OCI-LY3 (cell line): ENCODE results near the gene LRWD1.

ENCODE experiments used
- H2AFZ ChIP-seq: fragments of 200-600, 300-600 bp; shearing (Covaris generic); 2 replicates; pipeline ENCODE4 v1.6.0; 2014; ENCODE audit warnings: antibody characterized with exemption, low read depth, low read length
- H3K27ac ChIP-seq: fragments of 200-600, 300-600 bp; sonication (generic); 2 replicates; pipeline ENCODE4 v1.5.1; 2014; ENCODE audit warnings: mild to moderate bottlenecking, low read length, moderate library complexity, mixed read lengths
- H3K27me3 ChIP-seq: fragments of 200-600, 300-600 bp; sonication (generic); 2 replicates; pipeline ENCODE4 v1.6.1; 2014; ENCODE audit warnings: low read depth, low read length, mixed read lengths
- H3K36me3 ChIP-seq: fragments of 200-600, 300-600 bp; sonication (generic); replicated peaks from 2 replicates; pipeline ENCODE3; 2014; ENCODE audit warnings: low read depth, low read length, mixed read lengths
- H3K4me1 ChIP-seq: fragments of 300-600, 200-600 bp; sonication (generic); 2 replicates; pipeline ENCODE4 v1.6.1; 2014; ENCODE audit warnings: low read length, mixed read lengths
- H3K4me2 ChIP-seq: fragments of 200-600, 300-600 bp; sonication (generic); 2 replicates; pipeline ENCODE4 v1.6.1; 2014; ENCODE audit warnings: low read length, mixed read lengths
- H3K4me3 ChIP-seq: fragments of 300-600, 200-600 bp; sonication (generic); 2 replicates; pipeline ENCODE4 v1.5.1; 2014; ENCODE audit warnings: antibody characterized with exemption, mild to moderate bottlenecking, low read length, moderate library complexity
- H3K79me2 ChIP-seq: fragments of 300-600, 200-600 bp; shearing (Covaris generic); 2 replicates; pipeline ENCODE4 v1.6.1; 2014; ENCODE audit warnings: mild to moderate bottlenecking, low read length, mixed read lengths
- H3K9ac ChIP-seq: fragments of 300-600, 200-600 bp; shearing (Covaris generic); 2 replicates; pipeline ENCODE4 v1.6.0; 2014; ENCODE audit warnings: mild to moderate bottlenecking, low read length, moderate library complexity
- H3K9me3 ChIP-seq: fragments of 200-600, 300-600 bp; shearing (Covaris generic); 2 replicates; pipeline ENCODE4 v1.6.1; 2014; ENCODE audit warnings: low read length, mixed read lengths; ENCODE audit not compliant: insufficient read depth
- H4K20me1 ChIP-seq: fragments of 200-600, 300-600 bp; sonication (generic); 2 replicates; pipeline ENCODE4 v1.6.1; 2016; ENCODE audit warnings: low read length, mixed read lengths; ENCODE audit not compliant: insufficient read depth
- EZH2phosphoT487 ChIP-seq: fragments of 200-600 bp; shearing (Covaris generic); IDR thresholded peaks from 2 replicates; pipeline ENCODE4 v1.6.1; 2018; ENCODE audit warnings: antibody characterized with exemption, mixed run types, low read depth
- TF ChIP-seq, protein P1 (sequence below): fragments of 200-600, 300-600 bp; sonication (generic); IDR thresholded peaks from 2 replicates; pipeline ENCODE4 v1.5.1; 2014; ENCODE audit warnings: antibody characterized with exemption, low read length, low read depth

Gene LRWD1

DNA sequence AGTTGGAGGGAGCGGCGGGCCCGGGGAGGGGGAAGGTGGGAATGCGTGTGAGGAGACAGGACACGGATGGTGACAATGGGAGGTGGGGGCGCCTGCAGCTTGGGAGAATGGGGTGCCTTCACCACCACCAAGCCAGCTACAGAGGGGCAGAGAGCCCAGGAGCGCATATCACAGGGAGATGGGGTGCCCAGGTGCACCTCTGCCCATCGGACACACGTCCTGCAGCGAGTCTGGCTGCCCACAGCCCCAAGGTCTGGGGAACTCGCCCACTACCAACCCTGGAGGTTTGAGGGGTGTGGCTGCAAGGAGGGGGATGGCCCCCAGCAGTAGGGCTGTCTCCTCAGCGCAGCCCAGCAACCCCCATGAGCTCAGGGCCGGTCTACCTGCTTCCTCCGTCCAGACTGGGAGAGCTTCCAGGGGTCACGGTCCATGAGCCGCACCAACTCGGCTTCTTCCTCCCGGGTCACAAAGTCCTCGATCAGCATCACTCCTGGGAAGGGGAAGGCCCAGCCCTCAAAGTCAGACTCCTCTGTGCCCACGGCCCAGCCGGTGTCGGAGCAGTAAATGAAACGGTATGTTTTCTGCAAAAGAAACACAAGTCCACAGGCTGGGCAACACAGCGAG is 5.5 kb upstream of the LRWD1 start:
- Histone ChIP-seq H2AFZ (no peak overlapping the region), H3K4me3 (no peak overlapping the region), H3K36me3 (peaks cover 4% of the 10 kb centered on the region), H3K4me2 (no peak overlapping the region), H3K9me3 (no peaks in the 10 kb centered on the region), H3K9ac (no peak overlapping the region), H3K4me1 (peaks cover 6% of the 10 kb centered on the region; the same call in 1 of the 2 replicates), H4K20me1 (no peaks in the 10 kb centered on the region), H3K27me3 (no peaks in the 10 kb centered on the region), H3K27ac (no peak overlapping the region), H3K79me2 (peaks cover 24% of the 10 kb centered on the region)
- no peak for TF ChIP-seq EZH2phosphoT487
- TF ChIP-seq, protein P1, sequence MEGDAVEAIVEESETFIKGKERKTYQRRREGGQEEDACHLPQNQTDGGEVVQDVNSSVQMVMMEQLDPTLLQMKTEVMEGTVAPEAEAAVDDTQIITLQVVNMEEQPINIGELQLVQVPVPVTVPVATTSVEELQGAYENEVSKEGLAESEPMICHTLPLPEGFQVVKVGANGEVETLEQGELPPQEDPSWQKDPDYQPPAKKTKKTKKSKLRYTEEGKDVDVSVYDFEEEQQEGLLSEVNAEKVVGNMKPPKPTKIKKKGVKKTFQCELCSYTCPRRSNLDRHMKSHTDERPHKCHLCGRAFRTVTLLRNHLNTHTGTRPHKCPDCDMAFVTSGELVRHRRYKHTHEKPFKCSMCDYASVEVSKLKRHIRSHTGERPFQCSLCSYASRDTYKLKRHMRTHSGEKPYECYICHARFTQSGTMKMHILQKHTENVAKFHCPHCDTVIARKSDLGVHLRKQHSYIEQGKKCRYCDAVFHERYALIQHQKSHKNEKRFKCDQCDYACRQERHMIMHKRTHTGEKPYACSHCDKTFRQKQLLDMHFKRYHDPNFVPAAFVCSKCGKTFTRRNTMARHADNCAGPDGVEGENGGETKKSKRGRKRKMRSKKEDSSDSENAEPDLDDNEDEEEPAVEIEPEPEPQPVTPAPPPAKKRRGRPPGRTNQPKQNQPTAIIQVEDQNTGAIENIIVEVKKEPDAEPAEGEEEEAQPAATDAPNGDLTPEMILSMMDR = no peak

DNA sequence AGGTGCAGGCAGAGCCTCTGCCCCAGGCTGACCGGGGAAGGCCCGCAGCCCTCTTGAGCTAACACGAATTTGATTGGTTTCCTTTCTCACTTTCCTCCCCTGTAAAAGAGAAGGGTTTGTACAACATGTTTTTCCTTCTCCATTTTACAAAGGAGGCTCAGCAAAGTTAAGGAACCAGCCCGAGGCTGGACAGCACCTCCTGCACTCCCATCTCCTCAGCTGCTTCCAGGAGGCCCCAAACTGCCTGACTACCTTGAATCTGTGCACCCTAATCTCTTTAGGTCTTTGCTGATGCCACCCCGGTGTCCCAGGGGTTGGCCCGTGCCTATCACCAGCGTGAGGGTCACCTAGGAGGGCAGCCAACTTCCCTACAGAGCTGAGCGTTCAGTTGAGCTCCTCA is 4.3 kb upstream of the LRWD1 start:
- no peaks in the 10 kb centered on the region for H3K27me3 ChIP-seq
- H2AFZ ChIP-seq = no peak overlapping the region
- no peak overlapping the region for H3K27ac ChIP-seq
- TF ChIP-seq EZH2phosphoT487 = no peak
- TF ChIP-seq, protein P1 = no peak
- H4K20me1 ChIP-seq = no peaks in the 10 kb centered on the region
- H3K79me2 ChIP-seq = peaks cover 27% of the 10 kb centered on the region
- H3K4me2 ChIP-seq = no peak overlapping the region
- peaks cover 4% of the 10 kb centered on the region for H3K36me3 ChIP-seq
- H3K9ac ChIP-seq = no peak overlapping the region
- H3K4me3 ChIP-seq = no peak overlapping the region
- H3K9me3 ChIP-seq = no peaks in the 10 kb centered on the region
- H3K4me1 ChIP-seq = peaks cover 6% of the 10 kb centered on the region; the same call in 1 of the 2 replicates

DNA sequence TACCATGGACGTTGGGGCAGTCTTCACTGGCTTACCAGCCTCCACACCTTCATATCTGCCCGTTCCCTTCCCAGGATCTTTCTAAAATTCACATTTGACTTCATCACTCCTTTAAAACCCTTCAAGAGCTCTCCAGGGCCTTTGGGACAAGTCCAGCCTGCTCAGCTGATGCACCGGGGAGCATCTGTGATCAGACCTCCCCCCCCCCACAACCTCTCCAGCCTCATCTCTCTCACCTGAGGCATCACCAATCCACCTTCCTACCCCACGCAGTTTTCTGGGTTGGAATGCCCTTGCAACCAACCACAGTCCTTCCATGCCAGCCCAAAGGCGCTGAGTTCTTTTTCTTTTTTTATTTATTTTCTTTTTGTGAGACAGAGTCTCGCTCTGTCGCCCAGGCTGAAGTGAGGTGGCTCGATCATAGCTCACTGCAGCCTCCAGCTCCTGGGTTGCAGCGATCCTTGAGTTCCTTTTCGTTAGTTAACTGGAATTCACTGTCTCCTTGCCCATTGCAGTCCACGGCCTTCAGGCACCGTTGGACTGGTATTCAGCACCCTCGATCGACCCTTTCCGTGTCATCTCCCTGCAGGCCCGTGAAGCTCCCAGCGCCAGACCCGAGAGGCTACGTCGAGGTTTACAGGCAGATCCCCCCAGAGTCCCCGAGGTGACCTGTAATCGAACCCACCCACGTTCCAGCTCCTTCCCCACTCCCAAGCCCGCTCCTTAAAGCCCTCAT is 775 bp upstream of the LRWD1 start:
- H3K4me1 ChIP-seq = peaks cover 12% of the 10 kb centered on the region

DNA sequence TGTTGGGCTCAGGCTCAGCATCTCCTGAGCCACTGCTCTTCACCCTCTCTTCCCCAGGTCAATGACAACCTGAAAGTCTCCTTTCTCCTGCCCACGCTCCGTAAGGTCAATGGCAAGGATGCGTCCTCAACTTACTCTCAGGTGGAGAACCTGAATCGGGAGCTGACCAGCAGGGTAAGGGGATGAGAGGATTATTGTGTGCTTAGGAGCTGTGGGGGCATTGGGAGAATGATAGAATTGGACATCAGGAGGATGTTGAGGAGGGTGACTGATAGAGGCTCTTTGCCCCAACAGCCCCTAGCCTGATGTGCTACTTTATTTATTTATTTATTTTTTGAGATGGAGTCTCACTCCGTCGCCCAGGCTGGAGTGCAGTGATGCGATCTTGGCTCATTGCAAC is 1.3 kb downstream of the LRWD1 start:
- peak overlapping the region; percentile 95 for H3K4me3 ChIP-seq
- H3K27ac ChIP-seq = no peak overlapping the region
- H3K9me3 ChIP-seq = no peaks in the 10 kb centered on the region
- H4K20me1 ChIP-seq = no peaks in the 10 kb centered on the region
- peaks cover 12% of the 10 kb centered on the region for H3K4me1 ChIP-seq
- H3K4me2 ChIP-seq = peak overlapping the region; percentile 77; the same call in 1 of the 2 replicates
- no peak for TF ChIP-seq EZH2phosphoT487
- TF ChIP-seq, protein P1 = no peak
- no peaks in the 10 kb centered on the region for H3K27me3 ChIP-seq
- no peaks in the 10 kb centered on the region for H3K36me3 ChIP-seq
- no peak overlapping the region for H3K9ac ChIP-seq
- no peak overlapping the region for H2AFZ ChIP-seq
- peaks cover 27% of the 10 kb centered on the region for H3K79me2 ChIP-seq

More for the DNA sequence above, 775 bp upstream of the LRWD1 start:
- H4K20me1 ChIP-seq = no peaks in the 10 kb centered on the region
- H3K4me3 ChIP-seq = peak overlapping the region; percentile 95
- H3K79me2 ChIP-seq = peaks cover 27% of the 10 kb centered on the region
- H3K36me3 ChIP-seq = peaks cover 4% of the 10 kb centered on the region
- H2AFZ ChIP-seq = peak overlapping the region; percentile 98
- peak overlapping the region; percentile 95 for H3K9ac ChIP-seq
- no peak for TF ChIP-seq EZH2phosphoT487
- TF ChIP-seq, protein P1 = no peak
- peak overlapping the region; percentile 34 for H3K27ac ChIP-seq
- peak overlapping the region; percentile 84 for H3K4me2 ChIP-seq
- no peaks in the 10 kb centered on the region for H3K9me3 ChIP-seq
- no peaks in the 10 kb centered on the region for H3K27me3 ChIP-seq
